ENCODE data around the gene ZFYVE27. TPM values are rescaled to one million over a fixed set of nuclear protein-coding genes. Genes with fewer than 3 reads are reported as not detected.

ZFYVE27 gene
- total RNA-seq, 1 donor from 2014 or later, result 48.5 TPM

DNA sequence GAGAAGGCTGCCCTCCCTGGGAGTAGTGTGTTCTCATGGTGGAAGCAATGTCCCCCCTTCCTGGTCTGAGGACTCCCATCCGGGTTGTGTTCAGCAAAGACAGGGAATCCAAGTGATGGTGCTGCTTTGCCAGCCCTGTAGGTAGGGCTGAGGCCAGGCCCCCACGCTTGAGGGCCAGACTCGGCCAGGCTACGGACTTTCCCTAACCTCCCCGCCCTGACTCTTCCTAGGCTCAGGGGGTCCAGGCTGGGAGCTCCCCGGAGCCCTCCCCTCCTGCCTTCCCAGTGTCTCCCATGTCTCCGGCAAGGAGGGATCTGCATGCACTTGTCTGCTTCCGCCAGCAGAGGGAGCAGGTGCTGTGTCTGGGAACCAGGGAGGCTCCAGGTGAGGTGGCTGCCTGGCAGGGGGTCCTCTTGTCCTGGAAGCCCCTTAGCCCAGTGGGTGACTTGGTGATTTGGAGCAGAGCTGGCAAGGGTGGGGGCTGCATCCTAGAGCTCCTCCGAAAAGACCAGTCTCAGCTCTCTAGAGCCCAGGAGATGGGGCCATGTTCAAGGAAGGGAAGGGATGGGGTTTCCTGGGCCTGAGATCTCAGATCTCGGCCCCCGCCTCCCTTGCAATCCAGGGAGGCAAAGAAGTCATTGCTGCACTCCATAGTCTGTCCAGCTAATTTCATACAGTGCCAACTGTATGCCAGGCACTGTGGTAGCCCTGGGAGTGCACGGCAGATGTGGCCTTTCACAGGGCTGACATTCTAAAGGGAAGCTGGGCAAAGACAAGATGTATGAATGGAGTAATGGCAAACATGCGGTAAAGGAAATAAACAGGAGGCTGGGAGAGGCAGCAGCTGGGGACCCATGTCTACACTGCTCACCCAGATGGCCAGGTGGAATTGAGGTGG, 55.1 kb downstream of the ZFYVE27 start:
- Mint-ChIP-seq H3K4me3 (ENCODE audit: unreplicated experiment) (no peak overlapping the region), H3K27me3 (ENCODE audit: unreplicated experiment) (peaks cover 6% of the 10 kb centered on the region), H3K4me1 (ENCODE audit: low read depth, unreplicated experiment) (no peaks in the 10 kb centered on the region), H3K36me3 (ENCODE audit: unreplicated experiment) (peaks cover 4% of the 10 kb centered on the region), H3K27ac (ENCODE audit: unreplicated experiment) (no peak overlapping the region), H3K9me3 (ENCODE audit: unreplicated experiment) (peaks cover 4% of the 10 kb centered on the region)
- TF ChIP-seq, protein P1, sequence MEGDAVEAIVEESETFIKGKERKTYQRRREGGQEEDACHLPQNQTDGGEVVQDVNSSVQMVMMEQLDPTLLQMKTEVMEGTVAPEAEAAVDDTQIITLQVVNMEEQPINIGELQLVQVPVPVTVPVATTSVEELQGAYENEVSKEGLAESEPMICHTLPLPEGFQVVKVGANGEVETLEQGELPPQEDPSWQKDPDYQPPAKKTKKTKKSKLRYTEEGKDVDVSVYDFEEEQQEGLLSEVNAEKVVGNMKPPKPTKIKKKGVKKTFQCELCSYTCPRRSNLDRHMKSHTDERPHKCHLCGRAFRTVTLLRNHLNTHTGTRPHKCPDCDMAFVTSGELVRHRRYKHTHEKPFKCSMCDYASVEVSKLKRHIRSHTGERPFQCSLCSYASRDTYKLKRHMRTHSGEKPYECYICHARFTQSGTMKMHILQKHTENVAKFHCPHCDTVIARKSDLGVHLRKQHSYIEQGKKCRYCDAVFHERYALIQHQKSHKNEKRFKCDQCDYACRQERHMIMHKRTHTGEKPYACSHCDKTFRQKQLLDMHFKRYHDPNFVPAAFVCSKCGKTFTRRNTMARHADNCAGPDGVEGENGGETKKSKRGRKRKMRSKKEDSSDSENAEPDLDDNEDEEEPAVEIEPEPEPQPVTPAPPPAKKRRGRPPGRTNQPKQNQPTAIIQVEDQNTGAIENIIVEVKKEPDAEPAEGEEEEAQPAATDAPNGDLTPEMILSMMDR (IDR thresholded peaks at IDR 0.05; ENCODE audit: partially characterized antibody, unreplicated experiment), result peak; percentile 96
- DNase-seq, result peak; percentile 83

DNA sequence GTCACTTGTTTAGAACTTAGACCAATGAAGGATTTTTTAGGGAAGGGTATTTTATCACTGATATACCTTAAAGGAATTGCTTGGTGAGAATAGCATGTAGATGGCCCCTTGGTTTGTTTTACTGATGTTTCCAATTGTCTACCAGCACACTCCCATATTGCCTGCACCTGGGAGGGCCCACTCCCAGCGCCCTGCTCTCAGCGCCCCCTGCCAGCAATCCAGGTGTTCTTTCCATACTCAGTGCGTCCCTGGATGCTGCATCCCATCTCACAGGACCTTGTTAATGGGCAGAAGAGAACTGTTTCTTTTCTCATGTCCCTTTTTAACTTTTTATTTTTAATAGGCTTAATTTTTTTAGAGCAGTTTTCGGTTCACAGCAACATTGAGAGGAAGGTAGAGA, 59.0 kb downstream of the ZFYVE27 start:
- Mint-ChIP-seq H3K9me3 (ENCODE audit: unreplicated experiment) (peaks cover 2% of the 10 kb centered on the region), H3K36me3 (ENCODE audit: unreplicated experiment) (peaks cover 16% of the 10 kb centered on the region), H3K4me3 (ENCODE audit: unreplicated experiment) (no peak overlapping the region), H3K27ac (ENCODE audit: unreplicated experiment) (no peak overlapping the region), H3K4me1 (ENCODE audit: low read depth, unreplicated experiment) (no peaks in the 10 kb centered on the region), H3K27me3 (ENCODE audit: unreplicated experiment) (no peaks in the 10 kb centered on the region)
- TF ChIP-seq, protein P1 (IDR thresholded peaks at IDR 0.05; ENCODE audit: partially characterized antibody, unreplicated experiment), result no peak
- DNase-seq, result no peak

- H3K9me3 Mint-ChIP-seq (ENCODE audit: unreplicated experiment), result peaks cover 2% of the 10 kb centered on the region
- H3K4me1 Mint-ChIP-seq (ENCODE audit: low read depth, unreplicated experiment), result no peaks in the 10 kb centered on the region
- H3K27me3 Mint-ChIP-seq (ENCODE audit: unreplicated experiment), result peaks cover 2% of the 10 kb centered on the region
- TF ChIP-seq, protein P1 (IDR thresholded peaks at IDR 0.05; ENCODE audit: partially characterized antibody, unreplicated experiment), result no peak
- H3K4me3 Mint-ChIP-seq (ENCODE audit: unreplicated experiment), result no peak overlapping the region
- H3K36me3 Mint-ChIP-seq (ENCODE audit: unreplicated experiment), result peaks cover 16% of the 10 kb centered on the region
- no peak overlapping the region for H3K27ac Mint-ChIP-seq (ENCODE audit: unreplicated experiment)
- no peak for DNase-seq
Observed at GRCh38 chr10:97796651-97797050, 59.7 kb downstream of the ZFYVE27 start.

DNA sequence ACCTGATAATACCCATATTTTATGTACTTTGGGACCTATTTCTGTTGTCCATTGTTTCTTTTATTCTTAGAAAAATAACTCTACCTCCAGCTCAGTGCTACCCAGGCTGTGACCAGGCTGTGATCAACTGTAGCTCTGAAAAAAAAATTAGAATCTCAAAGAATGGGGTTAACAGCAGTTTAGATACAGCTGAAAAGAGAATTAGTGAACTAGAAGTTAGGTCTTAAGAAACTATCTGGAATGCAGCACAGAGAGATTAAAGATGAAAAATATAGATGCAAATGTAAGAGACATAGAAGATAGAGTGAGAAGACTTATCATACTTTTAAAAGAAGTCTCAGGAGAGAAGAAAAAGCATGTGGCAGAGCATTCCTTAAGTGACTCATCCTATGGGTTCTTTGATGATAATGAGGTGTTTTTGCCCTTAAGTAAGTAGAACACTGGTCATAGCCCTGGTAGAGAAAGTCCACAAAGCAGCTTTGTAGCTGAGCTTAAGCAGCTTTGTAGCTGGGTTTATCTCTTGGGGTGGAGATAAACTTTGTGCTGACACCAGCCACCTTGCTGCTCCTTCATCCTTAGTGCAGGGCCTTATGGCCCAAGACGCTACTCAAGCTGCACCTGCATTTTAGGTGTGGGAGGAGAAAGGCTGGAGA, 62.2 kb downstream of the ZFYVE27 start:
- H3K9me3 Mint-ChIP-seq (ENCODE audit: unreplicated experiment), result peaks cover 4% of the 10 kb centered on the region
- TF ChIP-seq, protein P1 (IDR thresholded peaks at IDR 0.05; ENCODE audit: partially characterized antibody, unreplicated experiment), result no peak
- no peak for DNase-seq
- peaks cover 20% of the 10 kb centered on the region for H3K36me3 Mint-ChIP-seq (ENCODE audit: unreplicated experiment)
- no peaks in the 10 kb centered on the region for H3K4me1 Mint-ChIP-seq (ENCODE audit: low read depth, unreplicated experiment)
- no peak overlapping the region for H3K4me3 Mint-ChIP-seq (ENCODE audit: unreplicated experiment)
- H3K27ac Mint-ChIP-seq (ENCODE audit: unreplicated experiment), result no peak overlapping the region
- H3K27me3 Mint-ChIP-seq (ENCODE audit: unreplicated experiment), result peaks cover 4% of the 10 kb centered on the region

DNA sequence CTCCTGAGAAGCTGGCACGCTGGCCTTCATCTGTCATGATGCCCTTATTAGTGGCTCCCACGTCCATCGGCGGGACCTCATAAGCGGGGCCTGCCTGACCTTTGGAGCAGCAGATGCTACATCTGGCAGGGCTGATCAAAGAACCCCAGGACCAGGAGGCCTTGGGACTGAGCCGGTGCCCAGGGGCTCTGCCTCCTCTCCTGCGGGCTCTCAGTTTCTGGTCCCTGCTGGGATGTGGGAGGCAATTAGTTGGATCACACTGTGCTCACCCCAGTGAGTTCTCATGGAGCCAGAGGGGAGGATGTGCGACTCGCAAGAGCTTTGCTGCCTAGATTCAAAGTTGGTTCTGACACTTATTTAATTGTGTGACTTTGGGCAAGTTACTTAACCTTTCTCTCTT, 63.5 kb downstream of the ZFYVE27 start:
- H3K27ac Mint-ChIP-seq (ENCODE audit: unreplicated experiment), result no peak overlapping the region

More for the DNA sequence above, 63.5 kb downstream of the ZFYVE27 start:
- H3K36me3 Mint-ChIP-seq (ENCODE audit: unreplicated experiment), result peaks cover 17% of the 10 kb centered on the region
- DNase-seq, result no peak
- TF ChIP-seq, protein P1 (IDR thresholded peaks at IDR 0.05; ENCODE audit: partially characterized antibody, unreplicated experiment), result no peak
- no peaks in the 10 kb centered on the region for H3K4me1 Mint-ChIP-seq (ENCODE audit: low read depth, unreplicated experiment)
- no peak overlapping the region for H3K4me3 Mint-ChIP-seq (ENCODE audit: unreplicated experiment)
- H3K27me3 Mint-ChIP-seq (ENCODE audit: unreplicated experiment), result peaks cover 4% of the 10 kb centered on the region
- H3K9me3 Mint-ChIP-seq (ENCODE audit: unreplicated experiment), result peaks cover 2% of the 10 kb centered on the region

Measured in glutamatergic neuron (in vitro differentiated cells).